DND-41 (cell line): ENCODE results near the gene DDX39A.

ENCODE experiments used
- EZH2 ChIP-seq: IDR thresholded peaks from 3 replicates; pipeline ENCODE4 v1.6.1; 2012; ENCODE audit warnings: borderline replicate concordance, low read depth, mild to moderate bottlenecking, moderate library complexity, low read length, inconsistent platforms; ENCODE audit not compliant: severe bottlenecking
- TF ChIP-seq, protein P1 (sequence below): IDR thresholded peaks from 2 replicates; pipeline ENCODE4 v1.5.1; 2012; ENCODE audit warnings: borderline replicate concordance, low read length, moderate library complexity, mild to moderate bottlenecking; ENCODE audit not compliant: poor library complexity, severe bottlenecking; ENCODE audit errors: extremely low read depth

DNA sequence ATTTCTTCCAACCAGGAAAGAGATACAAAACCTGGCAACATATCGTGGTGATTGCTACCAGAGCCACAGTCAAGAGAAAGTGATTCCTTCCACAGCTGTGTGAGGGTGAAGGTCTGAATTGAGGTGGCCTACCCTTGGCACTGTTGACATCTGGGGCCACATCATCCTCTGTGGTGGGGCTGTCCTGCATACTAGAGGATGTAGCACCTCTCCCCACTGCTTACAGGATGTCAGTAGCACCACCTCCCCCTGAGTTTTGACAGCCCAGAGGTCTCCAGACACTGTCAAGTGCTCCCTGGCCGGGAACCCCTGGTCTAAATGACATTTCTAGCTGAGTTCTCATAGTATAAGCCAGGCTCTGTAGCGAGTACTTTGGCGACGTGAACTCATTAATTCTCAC, 40.6 kb upstream of the DDX39A start:
- TF ChIP-seq, protein P1, sequence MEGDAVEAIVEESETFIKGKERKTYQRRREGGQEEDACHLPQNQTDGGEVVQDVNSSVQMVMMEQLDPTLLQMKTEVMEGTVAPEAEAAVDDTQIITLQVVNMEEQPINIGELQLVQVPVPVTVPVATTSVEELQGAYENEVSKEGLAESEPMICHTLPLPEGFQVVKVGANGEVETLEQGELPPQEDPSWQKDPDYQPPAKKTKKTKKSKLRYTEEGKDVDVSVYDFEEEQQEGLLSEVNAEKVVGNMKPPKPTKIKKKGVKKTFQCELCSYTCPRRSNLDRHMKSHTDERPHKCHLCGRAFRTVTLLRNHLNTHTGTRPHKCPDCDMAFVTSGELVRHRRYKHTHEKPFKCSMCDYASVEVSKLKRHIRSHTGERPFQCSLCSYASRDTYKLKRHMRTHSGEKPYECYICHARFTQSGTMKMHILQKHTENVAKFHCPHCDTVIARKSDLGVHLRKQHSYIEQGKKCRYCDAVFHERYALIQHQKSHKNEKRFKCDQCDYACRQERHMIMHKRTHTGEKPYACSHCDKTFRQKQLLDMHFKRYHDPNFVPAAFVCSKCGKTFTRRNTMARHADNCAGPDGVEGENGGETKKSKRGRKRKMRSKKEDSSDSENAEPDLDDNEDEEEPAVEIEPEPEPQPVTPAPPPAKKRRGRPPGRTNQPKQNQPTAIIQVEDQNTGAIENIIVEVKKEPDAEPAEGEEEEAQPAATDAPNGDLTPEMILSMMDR = no peak
- no peak for TF ChIP-seq EZH2
